Stimulated activated CD8-positive, alpha-beta memory T cell treated with anti-CD3 and anti-CD28 coated beads, Interleukin-4, amount 100 ng/mL, for 24 hours (primary cell): ENCODE results near the gene SOX5.

Source experiments
- DNase-seq: peaks from one replicate; pipeline ENCODE4 v3.0.0-alpha.2; 2020; ENCODE audit warnings: low read depth

SOX5 gene

DNA sequence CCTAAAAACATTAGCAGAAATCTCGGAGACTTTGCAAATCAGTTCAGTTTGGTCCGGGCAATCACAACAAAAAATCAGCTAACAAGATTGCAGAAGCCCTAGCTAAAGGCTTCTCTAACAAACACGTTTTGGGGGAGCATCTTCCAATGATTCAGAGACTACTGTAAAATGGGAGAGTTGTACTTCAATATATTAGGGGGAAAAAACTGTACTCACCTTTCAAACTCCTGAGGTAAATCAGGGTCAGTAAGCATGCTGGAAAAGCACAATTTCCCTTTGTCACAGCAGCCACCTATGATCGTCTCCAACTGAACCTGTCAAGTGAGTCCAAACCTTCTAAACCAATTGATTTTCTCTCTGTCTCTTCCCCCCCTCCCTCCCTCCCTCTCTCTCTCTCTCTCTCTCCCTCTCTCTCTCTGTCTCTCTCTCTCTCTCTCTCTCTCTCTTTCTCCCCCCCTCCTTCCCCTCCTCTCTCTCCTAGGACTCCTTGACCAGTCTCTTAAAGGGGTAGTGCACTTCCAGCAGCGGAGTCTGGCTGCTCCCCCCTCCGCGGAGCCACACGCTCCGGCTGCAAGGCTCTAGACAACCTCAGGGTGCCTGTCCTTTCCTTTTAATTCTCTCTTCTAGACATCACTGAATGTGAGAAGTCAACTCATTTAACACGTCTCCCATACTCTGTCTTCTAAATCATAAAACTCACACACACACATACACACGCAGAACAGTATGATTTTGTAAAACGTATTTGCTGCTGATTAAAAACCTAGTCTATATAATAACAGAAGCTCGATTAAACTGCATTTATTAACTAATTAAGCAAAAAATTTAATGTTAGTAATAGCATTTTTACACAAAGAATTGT is at the start of gene SOX5:
SOX5 (minus strand) TSS at position 323 of the 862 bp plus-strand sequence; CDS start at position 254, 69 bp downstream.
- DNase-seq, result no peak

DNA sequence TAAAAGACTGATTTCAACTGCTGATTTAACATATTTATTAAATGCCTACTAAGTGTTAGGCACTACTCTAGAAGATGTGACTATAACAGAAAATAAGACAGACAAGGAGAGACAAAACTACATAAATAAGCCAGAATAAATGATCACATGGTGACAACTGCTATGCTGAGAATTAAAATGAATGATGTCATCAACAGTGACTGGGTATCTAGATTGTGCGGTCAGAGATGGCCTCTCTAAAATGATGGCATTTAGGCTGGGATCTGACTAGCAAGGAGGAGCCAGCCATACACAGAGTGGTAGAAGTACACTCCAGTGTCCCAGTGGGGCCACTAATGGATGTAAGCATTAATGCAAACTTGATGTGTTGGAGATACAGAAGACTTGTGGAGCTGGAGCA is 37.6 kb upstream of the SOX5 start:
- DNase-seq, result no peak

DNA sequence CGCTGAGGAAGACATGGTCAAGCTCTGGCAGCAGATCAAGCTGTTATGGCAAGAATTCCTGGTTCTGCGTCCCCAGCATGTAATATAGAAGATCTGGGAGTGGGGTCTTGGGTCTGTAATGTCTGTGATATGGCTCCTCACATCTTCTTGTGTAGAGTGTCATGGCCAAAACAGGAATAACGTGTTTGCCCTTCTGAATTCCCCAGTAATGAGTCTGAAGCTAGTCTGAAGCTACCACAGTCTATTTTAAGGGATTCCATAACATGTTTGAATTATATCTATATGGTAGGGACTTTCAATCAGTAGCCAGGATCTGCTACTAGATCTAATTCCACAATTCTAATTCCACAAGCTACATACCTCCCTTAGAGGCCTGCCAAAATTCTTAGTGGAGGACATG is 31.4 kb upstream of the SOX5 start:
- DNase-seq, result no peak

DNA sequence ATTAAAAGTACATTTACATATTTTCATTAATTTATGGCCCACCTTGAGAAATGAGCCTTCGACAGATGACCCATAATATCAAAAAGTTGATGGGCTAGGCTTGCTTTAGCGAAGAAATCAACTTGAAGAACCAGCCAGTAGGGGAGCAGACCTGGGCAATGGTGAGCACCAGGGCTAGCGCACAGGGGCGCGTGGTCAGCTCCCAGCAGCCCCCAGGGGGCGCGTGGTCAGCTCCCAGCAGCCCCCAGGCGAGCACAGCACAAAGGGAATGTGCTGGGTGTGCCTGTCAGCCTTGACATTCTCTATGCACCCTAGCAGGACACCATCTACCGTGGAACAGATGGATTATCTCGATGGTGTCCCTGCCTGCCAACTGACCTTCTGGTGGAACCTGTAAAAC is 15.3 kb upstream of the SOX5 start:
- no peak for DNase-seq

DNA sequence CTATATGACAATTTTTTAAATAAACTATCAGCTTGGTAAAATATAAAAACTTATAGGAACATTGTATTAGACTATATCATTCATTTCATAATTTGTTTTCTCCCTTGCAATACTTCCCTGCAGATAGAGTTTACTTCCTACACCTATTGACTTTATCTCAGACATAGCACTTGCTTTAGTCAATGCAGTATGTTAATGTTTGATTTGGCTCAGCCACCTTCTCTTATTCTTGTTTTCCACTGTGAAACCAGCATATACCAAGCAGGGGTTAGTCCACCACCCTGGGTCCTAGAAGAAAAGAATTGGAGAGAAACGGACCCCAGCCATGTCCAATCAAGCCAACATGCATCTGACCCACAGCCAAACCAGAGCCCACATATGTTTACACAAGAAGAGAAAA is 10.4 kb upstream of the SOX5 start:
- DNase-seq, result no peak

DNA sequence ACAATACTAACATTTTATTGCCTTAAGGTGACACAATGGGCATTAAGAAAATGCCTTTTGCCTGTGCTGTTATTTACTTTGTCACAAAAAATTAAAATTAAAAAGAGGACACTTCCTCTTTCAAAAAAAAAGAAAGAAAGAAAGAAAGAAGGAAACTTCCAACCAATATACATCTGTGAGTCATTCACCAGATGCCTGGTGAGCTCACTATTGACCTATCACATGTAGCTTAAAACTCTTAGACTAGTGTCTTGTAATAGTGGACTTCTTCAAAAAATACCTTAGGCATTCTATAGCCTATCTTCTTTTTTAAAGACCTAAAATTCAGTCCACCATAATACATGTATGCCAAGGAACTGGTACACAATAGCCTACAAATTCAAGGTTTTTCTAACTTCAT is 4.9 kb upstream of the SOX5 start:
- DNase-seq, result no peak

DNA sequence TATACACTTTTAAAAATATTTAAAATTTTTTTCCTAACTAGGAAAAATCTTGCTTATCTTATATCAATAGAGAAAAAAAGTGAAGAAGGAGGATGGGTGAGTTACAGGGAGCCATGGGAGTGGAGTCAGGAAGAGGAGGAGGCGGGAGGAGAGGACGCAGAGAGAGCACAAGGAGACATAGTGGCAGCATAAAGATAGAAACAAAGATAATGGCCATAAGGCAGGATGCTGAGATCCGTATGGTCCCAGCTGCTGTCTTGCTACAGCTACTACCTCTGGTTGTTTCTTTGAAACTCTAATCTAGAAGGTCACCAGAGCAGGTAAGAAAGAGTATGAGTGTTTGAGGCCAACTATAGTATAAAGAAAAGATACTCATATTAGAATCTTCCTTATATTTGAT is 2.6 kb upstream of the SOX5 start:
- no peak for DNase-seq

DNA sequence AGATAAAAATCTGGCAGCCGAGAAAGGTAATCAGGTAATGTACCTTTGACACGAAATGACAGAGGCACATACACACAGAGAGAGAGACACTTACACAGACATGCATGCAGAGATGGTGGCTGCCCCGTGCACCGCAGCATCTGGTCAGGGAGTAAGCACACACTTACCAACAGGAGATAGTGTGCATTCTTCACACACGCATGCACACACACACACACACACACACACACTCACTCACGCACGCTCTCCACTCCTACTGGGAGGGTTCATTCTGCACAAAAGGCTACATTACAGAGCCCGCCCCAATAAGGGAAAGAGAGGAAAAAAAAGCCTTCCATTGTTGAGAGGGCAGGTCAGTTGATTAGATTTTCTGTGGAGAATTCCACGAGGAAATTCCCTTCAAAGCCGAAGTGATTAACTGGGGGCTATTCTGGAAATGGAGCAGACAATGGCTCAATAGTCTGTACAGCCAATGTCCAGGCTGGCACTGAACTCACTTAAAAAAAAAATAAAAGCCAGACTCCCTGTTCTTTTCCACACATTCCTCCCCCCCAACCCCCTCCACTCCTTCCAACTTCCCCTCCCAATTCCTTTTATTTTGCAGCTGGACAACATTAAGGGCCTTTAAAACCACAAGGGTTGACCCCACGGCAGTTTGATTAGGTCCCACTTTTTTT is 1.4 kb upstream of the SOX5 start:
- DNase-seq, result no peak

DNA sequence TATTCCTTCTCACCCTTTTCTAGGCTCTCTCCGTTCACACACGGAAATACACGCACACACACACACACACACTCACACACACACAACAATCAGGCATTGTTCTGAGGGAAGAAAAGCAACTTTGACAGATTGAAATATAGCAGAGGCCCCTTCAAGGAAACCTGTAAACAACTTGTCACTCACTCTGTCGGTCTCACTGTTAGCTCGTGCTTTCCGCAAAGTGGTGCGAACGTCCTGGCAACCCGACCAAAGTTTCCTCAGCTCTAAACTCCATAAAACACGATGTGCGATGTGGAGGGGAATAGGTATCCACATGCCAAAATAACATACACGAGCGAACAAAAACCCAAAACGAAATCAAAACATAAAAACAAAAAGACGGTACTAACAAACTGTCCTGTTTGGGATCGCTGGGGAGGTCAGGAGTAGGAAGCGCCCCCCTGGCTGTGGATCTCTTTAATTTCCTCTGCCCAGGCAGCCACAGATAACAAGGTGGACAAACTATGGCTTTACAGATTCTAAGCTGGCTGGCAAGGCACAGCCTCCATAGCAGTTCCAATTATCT is 822 bp upstream of the SOX5 start:
- DNase-seq, result no peak

DNA sequence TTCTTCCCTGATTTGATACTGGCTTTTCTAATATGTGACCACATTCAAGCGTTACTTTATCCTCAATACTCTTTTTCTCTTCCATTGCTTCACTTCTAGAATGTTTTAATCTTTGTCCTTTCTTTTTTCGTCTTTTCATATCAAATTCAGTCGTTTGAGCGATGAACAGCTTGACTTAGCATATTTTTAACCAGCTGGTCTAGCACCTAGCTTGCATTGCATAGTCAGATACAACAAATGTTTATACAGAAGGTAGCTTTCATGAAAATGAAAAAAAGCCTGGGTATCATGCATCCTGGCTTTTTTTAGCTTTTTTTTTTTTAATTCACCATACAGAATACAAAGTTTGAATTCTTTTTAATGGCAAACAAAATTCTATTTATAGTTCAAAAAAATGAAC is 1.2 kb downstream of the SOX5 start:
- no peak for DNase-seq

DNA sequence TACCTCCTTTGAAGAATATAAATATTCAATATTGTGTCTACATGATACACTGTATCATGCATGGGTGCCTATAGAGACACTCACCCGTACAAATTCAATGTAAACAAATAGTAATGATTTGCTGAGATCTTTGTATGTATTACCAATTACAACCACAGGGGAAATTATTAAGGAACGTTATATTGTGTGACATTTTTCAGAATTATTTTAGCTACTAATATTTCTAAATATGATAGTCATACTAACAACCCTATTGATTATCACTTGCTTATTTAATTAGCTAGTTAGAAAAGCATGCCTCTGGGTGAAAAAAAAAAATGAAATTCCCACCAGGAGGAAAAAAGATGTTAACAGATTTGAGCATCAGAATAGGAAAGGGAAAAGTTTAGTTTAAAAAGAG is 2.1 kb downstream of the SOX5 start:
- DNase-seq, result no peak

DNA sequence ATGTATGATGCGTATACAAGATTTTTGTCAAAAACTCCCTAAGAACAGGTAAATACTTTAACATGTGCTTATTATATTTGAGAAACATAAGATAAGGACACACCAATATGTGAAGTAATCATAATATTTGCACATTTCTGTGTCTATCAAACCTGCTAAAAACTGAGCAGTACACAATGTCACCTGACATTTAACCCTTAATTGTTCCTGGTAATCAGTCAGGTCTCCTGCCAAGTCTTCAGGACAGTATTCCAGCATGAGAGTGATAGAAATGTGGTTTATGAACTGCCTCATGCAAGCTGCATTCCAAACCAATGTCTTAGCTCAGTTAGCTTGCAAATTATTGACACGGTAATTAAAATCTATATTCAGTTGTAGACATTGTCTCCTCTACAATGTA is 4.2 kb downstream of the SOX5 start:
- DNase-seq, result no peak

DNA sequence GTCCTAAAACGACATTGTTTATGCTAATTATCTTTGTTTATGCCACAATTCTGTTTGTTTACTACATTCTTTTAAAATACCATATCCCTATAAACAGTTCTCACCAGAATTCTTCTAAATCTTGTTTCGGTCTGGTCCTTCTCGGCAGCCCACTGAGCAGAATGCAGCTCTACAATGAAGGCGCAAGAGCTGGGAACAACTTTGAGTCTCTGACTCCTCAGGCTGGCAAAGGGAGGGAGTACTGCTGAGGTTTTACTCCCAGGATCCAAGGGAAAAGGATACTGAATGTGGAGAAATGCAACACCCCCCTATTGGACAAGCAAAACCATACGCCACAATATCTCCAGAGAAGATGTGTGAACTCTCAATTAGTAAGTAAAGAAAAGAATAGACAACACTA is 5.4 kb downstream of the SOX5 start:
- no peak for DNase-seq

DNA sequence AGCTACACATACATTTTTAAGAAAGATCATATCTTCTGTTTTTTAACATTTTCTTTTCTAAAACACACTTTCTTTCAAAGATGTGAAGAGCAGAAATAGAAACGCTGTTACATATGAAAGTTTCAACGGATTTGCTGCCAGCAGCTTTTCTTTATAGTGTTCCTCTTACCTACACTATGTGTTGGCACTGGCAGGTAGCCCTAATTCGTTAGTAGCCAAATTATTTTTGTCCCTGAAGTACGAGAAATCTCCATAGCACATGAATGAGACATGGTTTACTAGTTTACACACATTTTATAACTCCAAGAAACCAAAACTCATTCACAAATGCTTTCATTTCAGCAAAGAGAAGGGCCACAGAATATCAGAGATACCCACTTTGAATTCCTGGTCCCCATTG is 6.6 kb downstream of the SOX5 start:
- DNase-seq, result no peak

DNA sequence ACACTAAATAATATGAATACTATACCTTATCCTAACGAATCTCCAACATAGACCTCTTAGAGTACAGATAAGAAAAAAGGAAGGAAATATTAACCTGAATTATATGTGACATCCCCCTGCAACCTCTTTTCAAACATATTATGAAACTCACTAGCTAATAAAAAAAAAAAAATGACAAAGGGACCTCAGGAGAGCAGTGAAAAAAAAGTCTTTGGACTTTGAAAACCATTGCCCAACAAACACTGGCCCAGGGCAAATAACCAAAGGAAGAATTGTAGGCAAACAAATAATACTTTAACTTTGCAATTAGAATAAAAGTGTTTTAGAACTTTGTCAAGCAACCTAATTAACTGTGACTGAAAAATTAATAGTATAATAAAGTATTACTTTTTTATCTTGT is 7.7 kb downstream of the SOX5 start:
- no peak for DNase-seq

DNA sequence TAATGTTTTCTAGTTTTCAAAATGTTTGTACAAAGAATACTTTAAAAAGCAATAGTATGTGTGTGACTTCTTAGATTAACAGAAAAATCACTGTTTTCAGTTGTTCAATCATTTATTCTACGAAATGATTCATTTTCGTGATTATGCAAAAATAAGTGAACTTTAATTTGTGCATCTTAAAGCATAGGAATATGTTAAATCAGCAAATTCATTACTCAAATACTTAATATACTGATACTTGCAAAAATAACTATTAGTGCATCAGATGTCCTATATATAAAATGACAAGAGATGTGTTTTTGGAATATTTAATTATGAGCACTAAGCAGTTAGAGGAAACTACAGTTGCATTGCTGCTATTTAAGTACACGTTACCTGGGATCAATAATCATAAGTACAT is 11.0 kb downstream of the SOX5 start:
- DNase-seq, result no peak

DNA sequence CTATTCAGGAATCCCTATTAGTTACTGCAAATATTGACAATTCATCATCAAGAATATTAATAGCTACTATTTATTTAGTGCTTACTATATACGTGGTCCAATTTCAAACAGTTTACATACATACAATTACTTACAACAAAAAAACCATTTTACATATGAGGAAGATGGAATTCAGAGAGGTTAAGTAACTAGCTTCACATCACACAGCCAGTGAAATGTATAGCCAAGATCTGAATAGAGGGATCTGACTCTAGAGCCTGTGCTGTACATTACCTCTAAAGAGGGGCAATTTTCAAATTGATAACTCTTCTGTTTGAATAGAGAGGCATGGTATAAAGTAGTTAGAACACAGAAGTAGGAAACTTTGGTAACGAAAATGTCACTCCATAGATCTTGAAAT is 18.3 kb downstream of the SOX5 start:
- no peak for DNase-seq

DNA sequence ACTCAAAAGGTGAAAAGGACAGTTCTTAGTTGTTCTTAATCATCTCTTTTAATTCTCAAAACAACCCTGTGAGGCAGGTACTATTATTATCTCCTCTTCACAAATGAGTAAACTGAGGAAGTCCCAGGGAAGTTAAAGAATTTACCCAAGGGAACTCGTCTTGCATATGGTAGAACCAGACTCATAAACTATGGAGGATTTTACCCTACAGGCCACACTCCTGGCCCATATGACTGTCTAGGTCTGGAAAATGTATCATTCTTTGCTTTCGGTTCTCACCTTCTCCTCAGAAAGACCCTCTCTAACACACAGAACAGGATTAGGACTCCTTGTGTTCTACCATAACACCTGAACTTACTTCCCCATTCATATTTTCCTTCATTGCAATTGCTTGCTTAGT is 18.9 kb downstream of the SOX5 start:
- DNase-seq, result no peak

DNA sequence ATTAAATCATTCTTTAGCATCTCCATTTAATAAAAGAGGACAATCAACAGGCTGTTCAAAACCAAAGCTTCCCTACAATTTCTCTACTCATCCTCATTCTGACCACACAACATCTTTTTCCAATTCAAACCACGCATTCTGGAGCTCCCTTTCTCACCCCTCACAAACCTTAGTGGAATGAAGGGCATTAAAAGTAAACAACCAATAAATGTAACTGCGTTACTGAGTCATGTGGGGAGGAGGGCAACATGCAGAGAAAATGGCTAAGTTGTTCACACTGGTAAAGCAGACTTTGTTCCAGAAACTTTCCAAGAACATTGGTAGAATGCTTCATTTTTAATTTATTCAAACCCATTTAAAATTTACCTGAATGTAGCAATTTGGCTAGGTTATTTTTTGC is 19.6 kb downstream of the SOX5 start:
- no peak for DNase-seq

DNA sequence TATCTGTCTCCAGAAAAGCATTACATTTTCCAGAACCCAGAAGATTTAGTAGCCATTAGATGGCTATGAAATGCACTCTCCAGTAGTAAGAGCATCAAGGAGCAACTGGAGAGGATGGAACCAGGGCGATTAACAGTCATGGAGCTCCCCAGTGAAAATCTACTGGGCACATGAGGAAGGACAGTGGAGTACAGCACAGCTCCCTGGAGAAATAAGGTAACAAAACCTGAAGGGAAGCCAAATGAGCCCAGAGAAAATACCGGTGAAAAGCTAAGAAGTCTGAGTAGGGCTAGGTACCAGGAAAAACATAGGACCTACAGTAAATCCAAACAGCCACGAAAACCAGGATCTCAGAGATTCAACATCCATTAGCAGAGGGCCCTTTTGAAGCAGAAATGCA is 21.6 kb downstream of the SOX5 start:
- no peak for DNase-seq

DNA sequence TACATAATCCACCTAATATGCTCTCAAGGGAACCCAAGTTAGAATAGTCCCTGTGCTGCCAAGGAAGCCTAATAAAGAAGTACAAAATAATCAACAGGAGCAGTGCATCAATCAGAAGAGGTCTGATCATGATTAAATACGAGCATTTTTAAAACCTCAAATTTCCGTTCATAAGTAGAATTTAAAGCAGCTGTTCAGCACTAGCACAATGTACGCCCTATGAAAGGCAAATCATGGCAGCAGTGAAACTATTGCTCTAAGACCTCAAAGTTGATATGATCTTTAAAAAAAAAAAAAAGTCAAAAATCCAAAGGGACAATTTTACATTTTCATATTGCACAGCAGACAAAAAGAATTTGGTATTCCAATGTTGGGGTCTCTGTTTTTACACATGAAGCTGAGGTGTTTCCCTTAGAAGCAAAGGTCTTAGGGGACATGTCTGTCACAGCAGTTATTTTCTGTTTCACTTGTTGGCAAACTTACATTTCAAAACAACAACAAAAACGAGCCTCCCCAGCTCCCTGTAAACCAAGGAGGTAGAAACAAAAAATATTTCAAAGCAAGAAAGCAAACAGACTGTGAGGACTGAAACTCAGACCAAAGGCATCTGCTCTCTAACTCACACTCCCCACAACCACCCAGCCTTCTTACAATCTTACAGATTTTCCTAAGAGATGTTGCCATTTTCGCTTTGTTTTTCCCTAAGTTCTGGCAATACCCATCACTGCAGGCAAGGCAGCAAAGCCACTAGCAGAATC is 28.2 kb downstream of the SOX5 start:
- DNase-seq, result no peak

DNA sequence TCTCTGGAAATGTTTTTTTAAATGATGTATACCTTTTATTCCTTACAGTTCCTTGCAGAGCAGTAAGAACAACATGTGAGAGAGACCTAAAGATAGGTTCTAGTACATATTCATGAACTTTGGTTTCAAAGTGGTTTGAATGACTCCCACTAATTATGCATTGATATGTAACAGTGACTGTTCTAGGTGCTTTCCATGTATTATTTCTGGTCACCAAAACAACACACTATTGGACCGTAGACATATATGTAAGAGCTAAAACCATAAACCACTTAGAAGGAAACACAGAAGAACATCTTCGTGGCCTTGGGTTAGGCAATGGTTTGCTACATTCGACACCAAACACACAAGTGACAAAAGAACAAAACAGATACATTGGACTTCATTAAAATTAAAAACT is 37.9 kb downstream of the SOX5 start:
- no peak for DNase-seq

DNA sequence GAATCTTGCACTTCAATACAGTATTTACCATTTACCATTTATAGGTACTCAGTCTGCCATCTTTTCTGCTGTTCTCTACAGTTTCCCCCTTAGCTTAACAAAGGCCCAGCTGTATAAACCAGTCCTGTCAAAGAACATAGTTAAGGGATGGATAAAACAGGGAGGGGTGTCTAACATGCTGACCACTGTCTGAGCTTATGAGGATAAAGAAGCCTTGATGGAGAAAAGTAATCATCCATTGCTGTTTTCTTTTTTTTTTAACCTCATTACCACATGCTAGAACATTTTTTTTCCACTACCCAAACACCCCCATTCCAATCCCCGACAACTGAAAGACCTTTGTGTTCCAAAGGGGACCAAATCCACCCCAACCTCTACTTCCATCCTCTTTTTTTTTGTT is 39.9 kb downstream of the SOX5 start:
- no peak for DNase-seq
